HG02571 (cell line): Measurements from ENCODE around the gene KPTN.

ENCODE experiments used
- ATAC-seq: cut with Tn5 transposase; IDR thresholded peaks from one replicate; pipeline ENCODE4 v1.9.1; 2021; ENCODE audit warnings: mild to moderate bottlenecking, moderate library complexity; ENCODE audit not compliant: unreplicated experiment

Gene KPTN

GRCh38 chr19:47471381-47471732 lies 12.7 kb downstream of the KPTN start:
- ATAC-seq = no peak

DNA sequence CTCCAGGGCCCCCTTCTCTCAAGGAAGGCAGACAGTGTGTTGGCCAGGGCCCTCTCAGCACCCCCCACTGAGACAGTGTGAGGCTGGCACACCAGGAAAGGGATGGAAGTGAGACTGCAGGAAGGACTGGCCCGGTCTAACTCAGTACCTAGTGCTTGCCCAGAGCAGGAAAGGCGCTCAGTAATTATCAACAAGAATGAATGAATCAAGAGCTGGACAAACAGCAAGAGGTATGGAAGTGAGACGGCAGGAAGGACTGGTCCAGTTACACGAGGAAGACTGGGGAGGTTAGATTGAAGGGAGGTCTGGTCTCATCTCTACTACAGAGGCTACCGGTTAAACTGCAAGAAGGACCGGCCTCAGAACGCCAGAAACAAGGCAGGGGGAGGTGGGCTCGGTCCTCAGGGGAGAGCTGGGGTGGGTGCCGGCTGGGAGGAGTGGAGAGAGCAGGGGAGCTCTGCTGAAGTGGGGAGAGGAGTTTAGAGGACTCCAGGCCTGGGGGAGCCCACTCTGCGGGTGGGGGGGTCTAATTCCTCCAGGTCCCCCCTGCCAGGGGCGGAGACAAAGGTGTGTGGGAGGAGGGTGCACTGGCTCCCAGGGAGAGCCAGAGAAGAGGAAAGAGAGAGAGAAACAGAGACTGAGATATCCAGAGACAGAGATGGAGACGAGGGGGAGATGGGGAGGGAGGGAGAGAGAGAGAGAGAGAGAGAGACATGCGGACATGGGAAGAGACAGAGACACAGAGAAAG lies 13.4 kb downstream of the KPTN start:
- ATAC-seq = no peak

GRCh38 chr19:47469719-47470118 lies 14.3 kb downstream of the KPTN start:
- ATAC-seq = no peak

DNA sequence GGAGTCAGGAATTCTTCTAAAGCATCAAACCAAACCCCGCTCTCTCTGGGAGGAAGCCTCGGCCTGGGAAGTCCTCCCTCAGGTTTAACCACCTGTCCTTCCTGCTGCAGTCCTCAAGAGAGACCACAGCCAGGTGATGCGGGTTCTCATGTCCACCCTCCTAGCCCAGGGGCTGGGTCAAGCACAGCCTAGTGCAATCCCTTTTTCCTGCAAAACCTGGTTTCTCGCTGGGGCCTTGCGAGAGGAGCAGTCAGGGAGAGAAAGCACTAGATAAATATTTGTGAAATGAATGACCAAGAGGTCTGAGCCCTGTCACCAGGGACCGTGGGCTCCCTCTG lies 14.7 kb downstream of the KPTN start:
- ATAC-seq = no peak

DNA sequence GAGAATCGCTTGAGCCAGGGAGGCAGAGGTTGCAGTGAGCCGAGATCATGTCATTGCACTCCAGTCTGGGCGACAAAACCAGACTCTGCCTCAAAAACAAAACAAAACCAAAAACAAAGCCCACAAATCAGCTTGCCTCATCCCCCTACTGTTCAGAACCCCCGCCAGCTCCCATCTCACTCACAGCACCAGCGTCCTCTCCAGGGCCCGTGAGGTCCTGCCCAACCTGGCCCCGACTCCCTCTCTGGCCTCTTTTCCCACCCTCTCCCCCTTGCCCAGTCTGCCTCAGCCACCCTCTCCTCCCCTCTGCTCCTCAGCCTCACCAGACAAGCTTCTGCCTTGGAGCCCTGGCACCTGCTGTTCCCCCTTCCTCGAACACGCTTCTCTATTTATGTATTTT lies 16.1 kb downstream of the KPTN start:
- ATAC-seq = no peak

DNA sequence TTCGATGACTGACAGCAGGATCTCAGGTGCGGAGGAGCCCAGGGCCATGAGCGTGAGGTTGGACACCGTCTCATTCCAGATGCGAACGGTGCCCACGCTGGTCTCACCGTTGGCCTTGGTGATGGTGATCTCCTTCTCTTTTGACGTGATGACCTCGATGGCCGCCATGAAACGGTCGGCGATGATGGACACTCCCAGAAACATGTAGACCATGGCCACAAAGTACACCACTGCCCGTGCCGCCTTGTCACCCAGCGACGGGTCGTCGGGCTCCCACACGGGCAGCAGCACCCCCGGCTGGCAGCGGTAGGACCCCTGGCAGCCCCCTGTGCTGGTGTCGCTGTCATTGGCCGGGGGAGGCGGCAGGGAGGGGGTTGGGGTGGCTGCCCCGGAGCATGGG lies 18.1 kb downstream of the KPTN start:
- no peak for ATAC-seq

GRCh38 chr19:47464675-47465419 lies 19.2 kb downstream of the KPTN start:
- ATAC-seq = no peak

DNA sequence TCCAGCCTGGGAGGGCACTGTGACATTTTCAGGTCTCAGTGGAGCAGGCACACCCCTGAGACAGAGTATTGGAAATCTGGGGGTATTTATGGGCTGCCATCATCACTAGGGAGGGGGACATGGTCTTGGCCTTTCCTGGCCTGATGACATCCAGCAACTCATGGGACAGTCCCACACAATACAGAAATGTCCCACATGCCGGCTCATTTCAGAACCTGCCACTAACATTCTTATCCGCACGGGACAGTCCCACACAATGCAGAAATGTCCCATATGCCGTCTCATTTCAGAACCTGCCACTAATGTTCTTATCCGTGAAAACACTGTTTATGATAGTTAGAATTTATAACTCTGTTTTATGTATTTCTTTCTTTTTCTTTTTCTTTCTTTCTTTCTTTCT lies 22.1 kb downstream of the KPTN start:
- no peak for ATAC-seq

- no peak for ATAC-seq
These were observed 24.5 kb downstream of the KPTN start for GRCh38 chr19:47459477-47459876.

GRCh38 chr19:47458672-47459071 lies 25.3 kb downstream of the KPTN start:
- ATAC-seq = no peak

- no peak for ATAC-seq
These were observed 27.1 kb downstream of the KPTN start for GRCh38 chr19:47456721-47457474.

GRCh38 chr19:47450478-47450877 lies 33.5 kb downstream of the KPTN start:
- no peak for ATAC-seq

DNA sequence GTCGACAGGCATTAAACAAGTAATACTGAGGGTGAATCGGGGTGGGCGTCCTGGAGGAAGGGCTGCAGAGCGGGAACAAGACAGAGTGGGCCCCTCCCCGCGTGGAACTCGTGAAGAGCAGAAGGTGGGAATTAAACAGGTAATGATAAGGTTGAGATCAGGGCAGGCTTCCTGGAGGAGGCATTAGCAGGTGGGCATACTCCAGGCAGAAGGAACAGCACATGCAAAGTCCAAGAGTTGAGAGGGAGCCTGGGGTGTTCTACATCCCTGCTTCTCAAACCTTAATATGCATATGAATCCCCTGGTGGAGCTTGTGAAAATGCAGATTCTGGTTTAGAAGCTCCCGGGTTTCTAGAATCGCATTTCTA lies 35.7 kb downstream of the KPTN start:
- no peak for ATAC-seq

GRCh38 chr19:47447470-47448359 lies 36.3 kb downstream of the KPTN start:
- no peak for ATAC-seq

DNA sequence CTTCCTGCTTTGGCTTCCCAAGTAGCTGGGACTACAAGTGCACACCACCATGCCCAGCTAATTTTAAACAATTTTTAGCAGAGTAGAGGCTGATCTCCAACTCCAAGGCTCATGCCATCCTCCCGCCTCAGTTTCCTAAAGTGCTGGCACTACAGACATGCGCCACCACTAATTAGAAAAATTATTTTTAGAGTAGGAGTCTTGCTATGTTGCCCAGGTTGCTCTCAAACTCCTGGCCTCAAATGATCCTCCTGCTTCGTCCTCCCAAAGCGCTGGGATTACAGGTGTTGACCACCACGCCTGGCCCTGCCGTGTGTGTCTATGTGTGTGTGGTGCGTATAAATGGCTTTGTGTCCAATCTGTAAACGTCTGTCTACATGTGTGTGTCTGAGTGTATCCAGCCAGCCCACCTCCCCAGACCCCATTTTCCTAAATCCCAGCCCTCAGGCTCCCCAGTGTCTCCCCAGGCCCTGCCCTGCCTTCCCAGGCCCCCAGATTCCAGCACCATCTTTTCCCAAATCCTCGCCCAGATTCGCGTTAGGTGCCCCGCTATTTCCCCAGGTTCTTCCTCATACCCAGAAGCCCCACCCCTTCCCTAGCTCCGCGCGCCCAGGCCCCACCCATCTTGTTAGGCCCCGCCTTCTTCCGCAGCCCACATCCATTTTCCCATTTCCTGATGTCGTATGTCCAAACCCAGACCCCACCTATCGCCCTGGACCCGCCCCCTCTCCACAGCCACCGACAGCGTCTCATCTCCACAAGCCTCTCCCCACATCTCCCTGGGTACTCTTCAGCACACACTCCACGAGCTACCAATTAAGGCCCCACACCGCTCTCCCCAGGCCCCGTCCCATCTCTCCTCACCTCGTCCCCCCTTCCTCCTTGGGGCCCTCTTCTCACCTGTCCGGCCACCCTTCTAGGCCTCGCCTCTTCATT lies 37.2 kb downstream of the KPTN start:
- ATAC-seq = no peak

- ATAC-seq = no peak
These were observed 38.0 kb downstream of the KPTN start for GRCh38 chr19:47445937-47446402.

GRCh38 chr19:47445527-47445926 lies 38.5 kb downstream of the KPTN start:
- ATAC-seq = no peak

DNA sequence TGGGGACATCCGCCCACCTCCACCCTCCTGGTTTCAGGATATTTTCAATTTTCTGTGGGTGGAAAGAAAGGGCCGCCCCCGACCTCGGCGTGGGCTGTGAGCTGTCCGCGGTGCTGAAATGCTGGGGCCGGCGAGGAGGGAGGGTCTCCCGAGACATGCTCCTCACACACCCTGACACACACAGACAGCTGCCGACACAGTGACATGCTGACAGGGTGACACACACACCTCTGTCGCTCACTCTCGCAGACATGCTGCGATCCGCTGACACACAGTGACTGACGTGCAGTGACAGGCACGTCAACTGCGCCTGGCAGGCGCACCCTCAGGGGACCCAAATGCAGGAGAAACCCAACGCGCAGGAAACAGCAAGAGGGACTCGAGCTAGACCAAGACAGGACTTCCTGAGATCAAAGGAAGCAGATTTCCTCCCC lies 39.6 kb downstream of the KPTN start:
- ATAC-seq = no peak

DNA sequence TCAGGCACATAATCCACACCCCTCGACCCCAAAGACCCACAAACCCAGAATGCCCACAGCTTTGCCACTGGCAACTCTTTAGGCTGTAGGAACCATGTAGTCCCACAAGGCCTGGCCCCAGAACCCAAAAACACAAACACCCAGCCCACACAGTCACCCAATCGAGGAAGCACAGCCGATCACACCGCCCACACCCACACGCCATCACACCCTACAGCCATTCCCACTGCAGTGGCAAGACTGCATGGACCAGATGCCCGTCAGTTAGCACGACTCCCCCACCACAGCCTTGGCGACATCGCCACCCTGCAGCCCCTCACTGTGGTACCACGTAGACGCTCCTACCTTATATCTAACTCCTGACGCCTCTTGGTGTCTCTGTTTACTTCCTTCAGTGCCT lies 40.7 kb downstream of the KPTN start:
- no peak for ATAC-seq

DNA sequence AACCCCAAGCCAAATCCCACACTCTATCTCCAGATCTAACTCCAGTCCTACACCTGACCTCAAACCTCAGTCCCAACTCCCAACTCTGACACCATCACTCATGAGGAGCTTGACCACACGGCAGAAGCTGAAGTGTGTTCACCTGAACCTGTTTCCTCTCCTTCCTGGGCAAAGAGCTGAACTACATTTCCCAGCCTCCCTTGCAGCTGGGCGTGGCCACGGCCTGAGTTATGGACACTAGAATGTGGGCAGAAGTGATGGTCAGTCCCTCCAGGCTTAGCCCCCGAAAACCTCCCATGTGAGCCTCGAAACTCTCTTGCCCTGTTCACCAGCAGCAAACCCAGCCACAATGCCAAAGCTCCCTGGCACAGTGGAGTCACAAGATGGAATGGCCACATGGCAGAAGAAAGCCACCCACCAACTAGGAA lies 45.2 kb downstream of the KPTN start:
- ATAC-seq = no peak
